Kidney epithelial cell (primary cell): ENCODE data around the gene WDR3. TPM values are rescaled to one million over a fixed set of nuclear protein-coding genes. Genes with fewer than 3 reads are reported as not detected.

Experiments
- DNase-seq: peaks from one replicate; pipeline ENCODE4 v3.0.0-alpha.2; 2010; ENCODE audit warnings: low read depth
- H3K27me3 ChIP-seq: 2 replicates; pipeline ENCODE4 v1.6.0; 2011; ENCODE audit warnings: low read length; ENCODE audit not compliant: control insufficient read depth, insufficient read depth
- H3K36me3 ChIP-seq: 2 replicates; pipeline ENCODE4 v1.5.1; 2011; ENCODE audit warnings: low read length; ENCODE audit not compliant: control insufficient read depth, insufficient read depth
- H3K4me3 ChIP-seq: 2 replicates; pipeline ENCODE4 v1.5.1; 2011; ENCODE audit warnings: low read depth, mild to moderate bottlenecking, control low read depth, low read length
- total RNA-seq: library from RNA; depleted of rRNA; stranded (reverse); fragments of >200 nt; gene quantifications from 2 replicates; pipeline ENCODE4 v1.2.3, GENCODE V29; 2015
- TF ChIP-seq, protein P1 (sequence below): IDR thresholded peaks from 2 replicates; pipeline ENCODE4 v1.5.1; 2011; ENCODE audit warnings: mild to moderate bottlenecking, moderate library complexity, low read length, control low read depth, inconsistent platforms; ENCODE audit not compliant: insufficient read depth, poor library complexity, severe bottlenecking

Gene WDR3
- total RNA-seq, 1 donor from 2014 or later: 28.8 TPM

- Histone ChIP-seq H3K27me3 (no peaks in the 10 kb centered on the region), H3K36me3 (no peaks in the 10 kb centered on the region)
- TF ChIP-seq, protein P1, sequence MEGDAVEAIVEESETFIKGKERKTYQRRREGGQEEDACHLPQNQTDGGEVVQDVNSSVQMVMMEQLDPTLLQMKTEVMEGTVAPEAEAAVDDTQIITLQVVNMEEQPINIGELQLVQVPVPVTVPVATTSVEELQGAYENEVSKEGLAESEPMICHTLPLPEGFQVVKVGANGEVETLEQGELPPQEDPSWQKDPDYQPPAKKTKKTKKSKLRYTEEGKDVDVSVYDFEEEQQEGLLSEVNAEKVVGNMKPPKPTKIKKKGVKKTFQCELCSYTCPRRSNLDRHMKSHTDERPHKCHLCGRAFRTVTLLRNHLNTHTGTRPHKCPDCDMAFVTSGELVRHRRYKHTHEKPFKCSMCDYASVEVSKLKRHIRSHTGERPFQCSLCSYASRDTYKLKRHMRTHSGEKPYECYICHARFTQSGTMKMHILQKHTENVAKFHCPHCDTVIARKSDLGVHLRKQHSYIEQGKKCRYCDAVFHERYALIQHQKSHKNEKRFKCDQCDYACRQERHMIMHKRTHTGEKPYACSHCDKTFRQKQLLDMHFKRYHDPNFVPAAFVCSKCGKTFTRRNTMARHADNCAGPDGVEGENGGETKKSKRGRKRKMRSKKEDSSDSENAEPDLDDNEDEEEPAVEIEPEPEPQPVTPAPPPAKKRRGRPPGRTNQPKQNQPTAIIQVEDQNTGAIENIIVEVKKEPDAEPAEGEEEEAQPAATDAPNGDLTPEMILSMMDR: no peak
Observed at GRCh38 chr1:117971777-117972176, 42.2 kb downstream of the WDR3 start.

GRCh38 chr1:117976381-117976780, 46.8 kb downstream of the WDR3 start:
- H3K4me3 ChIP-seq: no peak overlapping the region
- no peaks in the 10 kb centered on the region for H3K27me3 ChIP-seq
- TF ChIP-seq, protein P1: no peak
- DNase-seq: no peak
- H3K36me3 ChIP-seq: no peaks in the 10 kb centered on the region

More at GRCh38 chr1:117971777-117972176, 42.2 kb downstream of the WDR3 start:
- DNase-seq: no peak
- no peak overlapping the region for H3K4me3 ChIP-seq

DNA sequence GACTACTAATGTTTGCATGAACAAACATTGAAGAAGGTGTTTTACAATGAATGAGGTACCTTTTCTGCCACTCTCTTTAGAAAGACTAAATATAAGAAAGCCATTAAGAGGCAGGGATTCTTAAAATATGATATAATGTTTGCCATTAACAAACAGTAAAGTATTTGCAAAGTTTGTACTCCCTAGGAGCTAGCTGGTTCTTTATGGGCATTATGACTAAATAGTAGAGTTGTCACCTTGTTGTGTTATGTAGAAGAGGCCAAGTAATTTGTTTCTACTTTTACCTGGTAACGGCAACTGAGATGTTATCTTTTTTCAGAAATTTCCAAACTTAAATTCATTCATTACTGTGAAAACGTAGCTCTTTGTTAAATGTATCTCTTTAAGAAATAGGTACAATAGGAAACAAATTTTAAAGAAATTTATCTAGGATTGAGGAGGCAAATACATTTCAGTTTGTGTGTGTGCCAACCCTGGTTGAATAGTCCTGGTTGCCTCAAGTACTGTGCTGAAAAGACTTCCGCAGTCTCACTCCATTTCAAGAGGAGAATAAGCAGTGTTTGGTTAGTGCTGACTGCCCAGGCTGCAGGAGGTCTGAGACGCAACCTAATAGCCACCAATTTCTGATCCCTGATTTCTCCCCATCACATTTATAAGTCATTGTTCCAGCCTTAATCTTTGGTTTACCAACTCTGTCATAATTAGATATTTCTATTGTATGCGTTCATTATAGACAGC, 52.1 kb downstream of the WDR3 start:
- TF ChIP-seq, protein P1: no peak
- Histone ChIP-seq H3K36me3 (no peaks in the 10 kb centered on the region), H3K27me3 (no peaks in the 10 kb centered on the region), H3K4me3 (no peak overlapping the region)
- DNase-seq: no peak

GRCh38 chr1:117985239-117985638, 55.7 kb downstream of the WDR3 start:
- TF ChIP-seq, protein P1: no peak
- no peak for DNase-seq
- H3K27me3 ChIP-seq: no peaks in the 10 kb centered on the region
- no peaks in the 10 kb centered on the region for H3K36me3 ChIP-seq
- no peak overlapping the region for H3K4me3 ChIP-seq

DNA sequence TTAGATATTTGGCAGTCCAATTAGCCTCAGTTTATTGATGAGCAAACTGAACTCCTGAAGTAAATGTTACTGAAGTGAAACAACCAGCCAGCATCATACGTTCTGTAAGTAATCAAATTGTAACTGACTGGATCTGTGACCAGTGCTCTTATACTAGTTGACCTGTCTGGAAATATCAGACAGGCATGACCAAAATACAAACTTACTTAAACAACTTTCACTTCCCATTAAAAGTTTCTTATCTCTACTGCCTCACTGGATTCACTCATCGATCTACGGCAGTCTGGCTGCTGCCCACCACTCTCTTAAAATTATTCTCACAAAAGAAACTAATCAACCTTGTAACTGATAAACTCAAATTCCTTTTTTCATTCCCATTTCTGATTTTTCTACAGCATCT, 56.4 kb downstream of the WDR3 start:
- H3K4me3 ChIP-seq: no peak overlapping the region
- TF ChIP-seq, protein P1: no peak
- no peaks in the 10 kb centered on the region for H3K27me3 ChIP-seq
- no peaks in the 10 kb centered on the region for H3K36me3 ChIP-seq
- DNase-seq: no peak

DNA sequence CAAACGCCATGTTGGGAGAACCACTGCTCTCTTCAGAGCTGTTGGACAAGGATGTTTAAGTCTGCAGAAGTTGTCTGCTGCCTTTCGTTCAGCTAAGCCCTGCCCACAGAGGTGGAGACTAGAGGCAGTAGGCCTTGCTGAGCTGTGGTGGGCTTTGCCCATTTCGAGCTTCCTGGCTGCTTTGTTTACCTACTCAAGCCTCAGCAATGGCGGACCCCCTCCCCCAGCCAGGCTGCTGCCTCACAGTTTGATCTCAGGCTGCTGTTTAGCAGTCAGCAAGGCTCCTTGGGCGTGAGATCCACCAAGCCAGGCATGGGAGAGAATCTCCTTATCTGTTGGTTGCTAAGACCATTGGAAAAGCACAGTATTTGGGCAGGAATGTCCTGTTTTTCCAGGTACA, 74.8 kb downstream of the WDR3 start:
- TF ChIP-seq, protein P1: no peak

More for the DNA sequence above, 74.8 kb downstream of the WDR3 start:
- Histone ChIP-seq H3K4me3 (no peak overlapping the region), H3K27me3 (no peaks in the 10 kb centered on the region), H3K36me3 (no peaks in the 10 kb centered on the region)
- DNase-seq: no peak
